Measurements from ENCODE around the gene PDLIM7.

The PDLIM7 gene

DNA sequence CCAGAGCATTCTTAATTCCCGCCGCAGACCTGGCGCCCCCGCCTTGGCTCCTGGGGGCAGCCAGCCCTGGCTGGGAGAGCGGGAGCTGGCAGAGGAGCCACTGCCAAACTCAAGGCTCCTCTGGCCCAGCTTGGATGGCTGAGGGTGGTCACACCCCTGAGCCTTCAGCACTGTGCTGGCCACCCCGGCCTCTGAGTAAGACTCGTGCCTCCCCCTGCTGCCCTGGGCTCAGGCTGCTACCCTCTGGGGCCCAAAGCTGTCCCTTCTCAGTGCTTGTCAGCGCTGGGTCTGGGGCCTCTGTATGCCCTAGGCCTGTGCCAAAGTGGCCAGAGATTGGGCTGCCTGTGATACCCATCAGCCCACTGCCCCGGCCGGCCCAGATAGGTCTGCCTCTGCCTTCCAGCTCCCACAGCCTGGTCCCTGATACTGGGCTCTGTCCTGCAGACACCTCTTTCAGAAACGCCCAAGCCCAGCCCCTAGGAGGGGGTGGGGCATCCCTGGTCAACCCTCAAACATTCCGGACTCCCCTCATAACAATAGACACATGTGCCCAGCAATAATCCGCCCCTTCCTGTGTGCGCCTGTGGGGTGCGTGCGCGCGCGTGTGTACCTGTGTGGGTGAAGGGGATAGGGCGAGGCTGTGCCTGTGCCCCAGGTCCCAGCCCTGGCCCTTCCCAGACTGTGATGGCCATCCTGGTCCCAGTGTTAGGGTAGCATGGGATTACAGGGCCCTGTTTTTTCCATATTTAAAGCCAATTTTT lies 55.2 kb downstream of the PDLIM7 start:
- Histone ChIP-seq H3K27ac (ENCODE audit: low read depth, low read length, poor library complexity, severe bottlenecking) (no peak overlapping the region), H3F3A (ENCODE audit: insufficient read depth, low read length) (no peaks in the 10 kb centered on the region), H3K4me2 (ENCODE audit: low read length) (no peak overlapping the region), H3K36me3 (ENCODE audit: insufficient read depth, low read length) (peaks cover 42% of the 10 kb centered on the region), H3K9ac (ENCODE audit: low read length) (no peak overlapping the region), H3K4me3 (ENCODE audit: low read depth, low read length, poor library complexity, severe bottlenecking) (no peak overlapping the region), H3K9me3 (ENCODE audit: low read length) (no peaks in the 10 kb centered on the region), H2AFZ (ENCODE audit: low read length) (no peak overlapping the region), H3K27me3 (ENCODE audit: insufficient read depth, low read length) (no peaks in the 10 kb centered on the region), H3K4me1 (ENCODE audit: insufficient read depth, low read length, severe bottlenecking) (peaks cover 11% of the 10 kb centered on the region), H4K20me1 (ENCODE audit: insufficient read depth, low read length) (no peaks in the 10 kb centered on the region), H3K79me2 (ENCODE audit: insufficient read depth, low read length) (no peaks in the 10 kb centered on the region), H3K9me2 (ENCODE audit: low read depth, low read length) (no peaks in the 10 kb centered on the region)
- TF ChIP-seq, protein P1, sequence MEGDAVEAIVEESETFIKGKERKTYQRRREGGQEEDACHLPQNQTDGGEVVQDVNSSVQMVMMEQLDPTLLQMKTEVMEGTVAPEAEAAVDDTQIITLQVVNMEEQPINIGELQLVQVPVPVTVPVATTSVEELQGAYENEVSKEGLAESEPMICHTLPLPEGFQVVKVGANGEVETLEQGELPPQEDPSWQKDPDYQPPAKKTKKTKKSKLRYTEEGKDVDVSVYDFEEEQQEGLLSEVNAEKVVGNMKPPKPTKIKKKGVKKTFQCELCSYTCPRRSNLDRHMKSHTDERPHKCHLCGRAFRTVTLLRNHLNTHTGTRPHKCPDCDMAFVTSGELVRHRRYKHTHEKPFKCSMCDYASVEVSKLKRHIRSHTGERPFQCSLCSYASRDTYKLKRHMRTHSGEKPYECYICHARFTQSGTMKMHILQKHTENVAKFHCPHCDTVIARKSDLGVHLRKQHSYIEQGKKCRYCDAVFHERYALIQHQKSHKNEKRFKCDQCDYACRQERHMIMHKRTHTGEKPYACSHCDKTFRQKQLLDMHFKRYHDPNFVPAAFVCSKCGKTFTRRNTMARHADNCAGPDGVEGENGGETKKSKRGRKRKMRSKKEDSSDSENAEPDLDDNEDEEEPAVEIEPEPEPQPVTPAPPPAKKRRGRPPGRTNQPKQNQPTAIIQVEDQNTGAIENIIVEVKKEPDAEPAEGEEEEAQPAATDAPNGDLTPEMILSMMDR (IDR thresholded peaks at IDR 0.05; ENCODE audit: low read length) = no peak
- TF ChIP-seq EZH2 (IDR thresholded peaks at IDR 0.05; ENCODE audit: borderline replicate concordance, low read length) = no peak

DNA sequence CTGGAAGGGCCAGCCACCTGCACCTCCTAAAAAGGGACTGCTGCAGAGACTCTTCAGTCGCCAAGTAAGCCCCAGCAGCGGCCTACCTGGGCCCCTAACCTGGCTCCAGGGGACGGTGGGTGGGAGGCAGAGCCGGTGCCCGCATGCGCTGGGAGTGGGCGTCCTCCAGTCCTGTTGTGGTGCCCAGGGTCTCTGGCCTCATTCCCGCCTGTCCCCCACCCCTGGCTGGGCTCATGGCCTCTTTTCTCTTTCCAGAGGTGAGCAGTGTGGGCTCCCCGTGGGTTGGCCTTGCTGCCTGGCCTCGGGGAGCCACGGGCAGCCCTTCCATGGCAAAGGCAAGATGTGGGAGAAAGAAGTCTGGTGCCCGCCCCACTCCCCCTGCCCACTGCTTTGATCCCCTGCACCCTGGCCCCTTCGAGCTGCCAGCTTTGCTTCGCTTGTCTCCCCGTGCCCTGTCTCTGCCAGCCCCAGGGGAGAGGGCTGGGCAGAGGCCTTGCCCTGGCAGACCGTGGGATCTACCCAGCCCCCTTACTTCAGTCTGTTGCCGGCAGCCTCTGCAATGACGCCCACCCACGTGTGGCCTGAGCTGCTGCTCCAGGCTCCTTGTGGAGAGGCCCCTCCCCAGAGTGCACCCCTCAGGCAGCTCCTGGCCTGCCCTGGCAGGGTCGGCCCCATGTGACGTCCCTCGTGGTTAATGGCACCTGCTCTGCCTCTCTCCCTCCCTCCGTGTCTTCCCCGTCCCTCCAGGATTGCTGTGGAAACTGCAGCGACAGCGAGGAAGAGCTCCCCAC lies 56.2 kb downstream of the PDLIM7 start:
- Histone ChIP-seq H3K27ac (ENCODE audit: low read depth, low read length, poor library complexity, severe bottlenecking) (no peak overlapping the region), H3K4me2 (ENCODE audit: low read length) (no peak overlapping the region), H3K36me3 (ENCODE audit: insufficient read depth, low read length) (peaks cover 52% of the 10 kb centered on the region), H3K4me1 (ENCODE audit: insufficient read depth, low read length, severe bottlenecking) (peaks cover 9% of the 10 kb centered on the region), H2AFZ (ENCODE audit: low read length) (no peak overlapping the region), H3K27me3 (ENCODE audit: insufficient read depth, low read length) (no peaks in the 10 kb centered on the region), H3K79me2 (ENCODE audit: insufficient read depth, low read length) (no peaks in the 10 kb centered on the region), H3K9me2 (ENCODE audit: low read depth, low read length) (no peaks in the 10 kb centered on the region), H3K9ac (ENCODE audit: low read length) (no peak overlapping the region), H3K4me3 (ENCODE audit: low read depth, low read length, poor library complexity, severe bottlenecking) (no peak overlapping the region), H3K9me3 (ENCODE audit: low read length) (no peaks in the 10 kb centered on the region), H4K20me1 (ENCODE audit: insufficient read depth, low read length) (no peaks in the 10 kb centered on the region), H3F3A (ENCODE audit: insufficient read depth, low read length) (no peaks in the 10 kb centered on the region)
- TF ChIP-seq, protein P1 (IDR thresholded peaks at IDR 0.05; ENCODE audit: low read length) = no peak
- no peak for TF ChIP-seq EZH2 (IDR thresholded peaks at IDR 0.05; ENCODE audit: borderline replicate concordance, low read length)

DNA sequence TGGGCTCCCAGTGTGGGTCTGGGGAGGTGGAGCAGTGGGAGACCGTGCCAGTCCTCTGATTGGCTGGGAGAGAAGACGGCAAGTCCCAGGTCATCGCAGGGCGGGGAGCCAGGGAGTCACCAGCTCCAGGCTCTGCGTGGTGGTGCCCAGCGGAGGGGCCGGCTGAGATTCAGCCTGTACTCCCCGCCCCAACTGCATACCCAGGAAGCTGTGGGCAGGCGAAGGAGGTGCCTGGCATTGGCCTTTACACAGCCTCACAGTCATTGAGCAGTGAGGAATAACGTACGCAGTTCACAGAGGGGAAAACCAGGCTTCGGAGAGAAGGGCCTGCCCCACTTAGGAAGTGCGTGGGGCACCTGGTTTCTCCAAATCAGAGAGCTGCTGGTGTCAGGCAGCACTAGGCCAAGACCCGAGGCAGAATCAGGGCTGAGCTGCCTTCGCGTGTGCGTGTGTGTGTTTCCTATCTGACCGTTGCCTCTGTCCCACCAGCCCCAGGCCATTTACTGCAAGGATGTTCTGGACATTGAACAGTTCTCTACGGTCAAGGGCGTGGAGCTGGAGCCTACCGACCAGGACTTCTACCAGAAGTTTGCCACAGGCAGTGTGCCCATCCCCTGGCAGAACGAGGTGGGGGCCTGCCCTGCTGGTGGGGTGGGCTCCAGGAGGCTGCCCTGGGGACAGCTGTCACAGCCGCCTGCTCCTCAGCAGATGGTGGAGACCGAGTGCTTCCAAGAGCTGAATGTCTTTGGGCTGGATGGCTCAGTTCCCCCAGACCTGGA lies 57.0 kb downstream of the PDLIM7 start:
- no peaks in the 10 kb centered on the region for H3F3A ChIP-seq (ENCODE audit: insufficient read depth, low read length)
- no peak overlapping the region for H3K4me2 ChIP-seq (ENCODE audit: low read length)
- no peak overlapping the region for H2AFZ ChIP-seq (ENCODE audit: low read length)
- no peak overlapping the region for H3K4me3 ChIP-seq (ENCODE audit: low read depth, low read length, poor library complexity, severe bottlenecking)
- TF ChIP-seq EZH2 (IDR thresholded peaks at IDR 0.05; ENCODE audit: borderline replicate concordance, low read length) = no peak
- TF ChIP-seq, protein P1 (IDR thresholded peaks at IDR 0.05; ENCODE audit: low read length) = no peak
- H3K9me2 ChIP-seq (ENCODE audit: low read depth, low read length) = no peaks in the 10 kb centered on the region
- H3K9ac ChIP-seq (ENCODE audit: low read length) = no peak overlapping the region
- peaks cover 59% of the 10 kb centered on the region for H3K36me3 ChIP-seq (ENCODE audit: insufficient read depth, low read length)
- H3K4me1 ChIP-seq (ENCODE audit: insufficient read depth, low read length, severe bottlenecking) = peaks cover 1% of the 10 kb centered on the region
- H3K9me3 ChIP-seq (ENCODE audit: low read length) = no peaks in the 10 kb centered on the region
- H3K79me2 ChIP-seq (ENCODE audit: insufficient read depth, low read length) = no peaks in the 10 kb centered on the region
- no peaks in the 10 kb centered on the region for H4K20me1 ChIP-seq (ENCODE audit: insufficient read depth, low read length)
- no peaks in the 10 kb centered on the region for H3K27me3 ChIP-seq (ENCODE audit: insufficient read depth, low read length)
- no peak overlapping the region for H3K27ac ChIP-seq (ENCODE audit: low read depth, low read length, poor library complexity, severe bottlenecking)

All from OCI-LY1 (cell line).